HG02623 (cell line): ENCODE data around the gene NUP98.
"Not testable (repeated sequence)": the region's sequence is repeated elsewhere in the genome, so short reads cannot be mapped to it uniquely, and the experiment has no call there.

Source experiments
- ATAC-seq: cut with Tn5 transposase; IDR thresholded peaks from one replicate; pipeline ENCODE4 v1.9.1; 2021; ENCODE audit warnings: moderate library complexity; ENCODE audit not compliant: unreplicated experiment

Gene NUP98

DNA sequence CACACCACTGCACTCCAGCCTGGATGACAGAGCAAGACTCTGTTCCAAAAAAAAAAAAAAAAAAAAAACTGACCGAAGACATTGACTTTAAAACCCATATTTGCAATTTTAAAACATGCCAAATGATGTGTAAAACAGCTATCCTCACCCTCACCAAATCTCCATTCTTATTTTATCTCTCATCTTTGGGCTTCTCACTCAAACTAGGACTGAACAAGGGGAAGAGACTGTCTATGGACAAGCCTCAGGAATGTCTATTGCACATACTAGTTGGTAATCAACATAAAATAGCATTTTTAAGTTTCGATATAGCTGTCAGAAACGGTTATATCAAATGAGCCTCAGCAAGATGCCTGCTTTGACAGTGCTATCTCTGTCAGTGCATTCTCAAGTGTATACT is 118.3 kb downstream of the NUP98 start:
- no peak for ATAC-seq

DNA sequence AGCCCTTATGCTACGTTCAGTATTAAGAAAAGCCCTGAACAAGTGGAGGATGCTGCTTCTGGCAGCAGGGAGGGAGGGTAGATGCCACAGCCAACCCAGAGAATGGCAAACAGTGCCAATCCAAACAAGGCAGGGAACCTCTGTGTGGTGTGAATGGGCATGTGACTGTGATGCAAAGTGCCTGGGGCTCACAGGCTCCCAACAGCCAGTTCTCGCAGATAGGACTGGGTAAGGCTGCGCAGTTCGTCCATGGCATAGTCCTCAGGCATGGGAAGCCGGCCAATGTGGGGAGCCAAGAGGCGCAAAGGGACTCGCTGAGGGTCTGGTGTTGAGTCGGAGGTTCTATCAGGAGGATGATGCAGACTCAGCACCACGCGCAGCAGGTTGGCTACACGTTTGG is 121.4 kb downstream of the NUP98 start:
- ATAC-seq = no peak

GRCh38 chr11:3674189-3674588 is 123.2 kb downstream of the NUP98 start:
- ATAC-seq = no peak

- no peak for ATAC-seq
Measured at GRCh38 chr11:3671334-3672254, 125.8 kb downstream of the NUP98 start, which contains the start of gene CHRNA10. Gene CHRNA10 (minus strand): TSS chr11:3671384. CDS start chr11:3671312, 72 bp downstream.

GRCh38 chr11:3669742-3670183 is 127.6 kb downstream of the NUP98 start:
- ATAC-seq = no peak

DNA sequence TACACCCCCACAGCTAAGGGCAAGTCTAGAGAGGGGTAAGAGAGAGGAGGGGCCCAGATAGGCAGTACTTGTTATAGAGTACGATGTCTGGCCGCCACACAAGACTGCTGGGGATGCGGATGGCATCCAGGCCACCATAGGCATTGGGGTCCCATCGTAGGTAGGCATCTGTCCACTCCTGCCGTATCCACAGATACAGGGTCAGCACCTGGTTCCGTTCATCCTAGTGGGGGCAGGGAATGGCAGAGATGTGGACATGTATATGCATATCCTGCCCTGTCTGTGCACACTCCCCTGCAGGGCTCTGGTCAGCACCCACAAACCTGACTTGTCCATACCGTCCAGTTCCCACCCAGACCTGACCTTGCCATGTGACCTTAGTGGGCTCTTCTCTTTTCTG is 128.2 kb downstream of the NUP98 start:
- no peak for ATAC-seq

DNA sequence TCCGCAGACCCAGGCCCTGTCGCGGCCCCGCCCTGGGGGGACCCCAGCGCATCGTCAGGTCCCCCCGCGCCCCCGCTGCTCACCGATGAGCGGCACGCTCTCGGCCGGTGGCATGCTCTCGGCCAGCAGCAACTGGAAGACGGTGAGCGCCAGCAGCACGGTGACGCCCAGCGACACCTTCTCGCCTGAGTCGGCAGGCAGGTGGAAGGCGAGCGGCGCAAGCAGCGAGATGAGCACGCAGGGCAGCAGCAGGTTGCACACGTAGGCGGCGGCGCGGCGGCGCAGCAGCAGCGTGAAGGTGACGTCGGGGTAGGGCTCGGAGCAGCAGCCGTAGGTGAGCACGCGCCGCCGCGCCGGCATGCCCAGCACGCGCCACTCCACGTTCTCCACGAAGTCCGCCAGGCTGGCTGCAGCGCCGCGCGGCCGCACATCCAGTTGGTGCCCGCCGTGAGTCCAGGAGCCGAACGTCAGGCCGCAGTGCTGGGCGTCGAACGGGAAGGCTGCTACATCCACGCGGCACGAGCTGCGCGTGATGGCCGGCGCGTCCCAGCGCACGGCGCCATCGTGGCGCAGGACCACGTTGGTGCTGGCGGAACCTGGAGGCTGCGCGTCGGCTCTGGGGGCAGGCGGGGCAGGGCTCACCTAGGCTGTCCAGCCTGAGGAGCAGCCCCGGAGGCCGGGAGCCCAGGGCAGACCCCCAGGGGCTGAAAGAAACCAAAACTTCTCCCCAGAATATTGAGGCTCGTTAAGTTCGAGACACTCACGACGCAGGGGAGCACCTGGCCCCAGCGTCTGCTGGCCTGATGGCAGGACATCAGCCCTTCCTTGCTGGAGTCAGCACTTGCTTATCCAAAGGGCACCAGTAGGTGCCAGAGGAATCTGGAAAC is 130.0 kb downstream of the NUP98 start:
- ATAC-seq = no peak

DNA sequence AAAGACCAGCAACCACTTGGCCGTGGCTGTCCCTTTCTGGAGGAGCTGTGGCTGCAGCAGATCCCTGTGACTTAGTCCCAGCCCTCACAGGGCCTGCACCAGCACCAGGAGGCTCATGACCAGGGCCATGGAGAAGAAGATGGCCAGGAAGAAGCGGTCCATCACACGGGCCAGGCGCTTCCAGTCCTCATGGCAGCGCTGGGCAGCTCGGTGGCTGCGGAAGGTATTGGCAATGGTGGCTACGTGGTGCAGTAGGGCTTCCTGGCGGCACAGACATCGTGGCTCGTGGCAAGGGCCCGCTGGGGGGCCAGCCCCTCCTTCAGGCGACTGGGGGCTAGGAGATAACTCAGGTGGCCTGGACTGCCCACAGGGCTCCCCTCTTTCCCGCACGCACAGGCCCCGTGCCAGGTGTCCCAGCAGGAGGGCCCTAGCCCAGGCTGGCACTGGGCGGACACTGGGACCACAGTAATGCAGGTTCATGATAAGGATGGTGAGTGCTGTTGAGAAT is 131.3 kb downstream of the NUP98 start:
- no peak for ATAC-seq

DNA sequence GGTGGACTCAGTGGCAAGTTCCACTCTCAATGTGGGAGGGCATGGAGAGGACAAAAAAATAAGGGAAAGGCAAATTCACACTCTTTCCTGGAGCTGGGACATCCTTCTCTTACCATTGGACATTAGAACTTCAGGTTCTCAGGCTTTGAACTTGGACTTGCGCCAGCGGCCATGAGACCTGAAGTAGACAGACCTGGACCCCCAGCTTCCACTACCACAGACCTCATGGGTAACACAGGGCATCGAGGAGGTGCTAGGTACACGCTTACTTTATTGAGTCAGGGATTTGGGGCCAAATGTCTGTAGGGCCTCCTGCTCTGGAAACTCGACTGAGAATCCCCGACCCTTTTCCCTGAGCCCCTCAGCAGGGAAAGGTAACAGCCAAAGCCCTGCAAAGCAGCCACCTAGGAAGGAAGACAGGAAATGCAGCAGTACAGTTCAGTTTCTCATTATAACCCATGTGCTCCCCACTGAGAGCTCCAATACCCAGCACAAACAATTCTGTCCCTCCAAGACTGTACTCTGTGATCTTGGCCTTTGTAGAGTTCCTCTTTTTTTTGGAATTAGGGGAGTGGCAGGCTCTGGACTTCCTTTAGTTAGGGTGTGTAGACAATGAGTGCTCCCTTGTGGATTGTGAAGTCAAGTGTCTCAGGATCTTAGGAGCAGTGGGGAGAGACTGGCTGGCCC is 131.9 kb downstream of the NUP98 start:
- no peak for ATAC-seq

DNA sequence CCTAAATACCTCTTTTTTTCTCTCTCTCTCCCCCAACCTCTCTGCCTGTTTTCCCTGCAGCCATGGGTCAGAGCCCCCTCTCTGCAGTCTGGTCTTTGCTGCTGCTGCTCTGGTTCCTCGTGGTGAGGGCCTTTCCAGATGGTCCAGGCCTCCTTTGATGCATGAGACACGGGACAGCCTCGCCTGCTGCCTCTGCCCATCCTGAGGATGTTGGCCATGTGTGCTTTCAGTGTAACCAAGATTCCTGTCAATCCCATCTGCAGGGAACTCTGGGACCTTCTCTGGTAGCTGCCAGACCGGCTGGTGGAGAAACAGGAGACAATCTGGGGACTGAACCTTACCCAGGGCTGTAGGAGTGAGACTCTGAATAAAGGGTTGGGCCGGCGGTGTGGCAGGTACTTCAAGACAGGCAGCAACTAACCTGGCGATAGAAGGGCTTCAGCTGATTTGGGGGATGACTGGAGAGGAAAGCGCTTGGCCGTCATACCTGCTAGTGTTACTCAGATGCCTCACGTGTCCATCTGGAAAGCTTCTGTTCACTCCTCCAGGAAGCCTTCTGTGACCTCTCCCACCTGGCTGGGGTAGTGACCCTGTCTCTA is 133.2 kb downstream of the NUP98 start:
- ATAC-seq = no peak

GRCh38 chr11:3662856-3663255 is 134.5 kb downstream of the NUP98 start:
- no peak for ATAC-seq

DNA sequence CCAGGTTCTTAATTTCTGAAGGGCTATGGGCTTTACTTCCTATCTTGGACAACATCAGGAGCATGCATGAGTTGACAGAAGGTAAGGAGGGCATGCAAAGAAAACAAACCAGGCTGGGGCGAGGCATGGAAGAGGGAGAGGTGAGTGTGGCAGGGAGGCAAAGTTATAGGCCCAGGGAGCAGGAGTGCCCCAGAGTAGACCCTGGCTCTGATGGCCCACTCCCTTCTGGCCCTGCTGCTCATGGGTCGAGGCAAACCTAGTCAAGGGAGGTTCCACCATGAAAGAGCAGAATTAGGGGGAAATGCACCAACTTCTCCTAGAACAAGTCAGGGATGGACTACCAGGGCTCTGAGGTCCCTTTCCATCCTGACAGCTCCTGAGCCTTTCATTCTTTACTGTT is 136.4 kb downstream of the NUP98 start:
- ATAC-seq = no peak

- no peak for ATAC-seq
Measured at GRCh38 chr11:3659595-3660515, 137.5 kb downstream of the NUP98 start.

DNA sequence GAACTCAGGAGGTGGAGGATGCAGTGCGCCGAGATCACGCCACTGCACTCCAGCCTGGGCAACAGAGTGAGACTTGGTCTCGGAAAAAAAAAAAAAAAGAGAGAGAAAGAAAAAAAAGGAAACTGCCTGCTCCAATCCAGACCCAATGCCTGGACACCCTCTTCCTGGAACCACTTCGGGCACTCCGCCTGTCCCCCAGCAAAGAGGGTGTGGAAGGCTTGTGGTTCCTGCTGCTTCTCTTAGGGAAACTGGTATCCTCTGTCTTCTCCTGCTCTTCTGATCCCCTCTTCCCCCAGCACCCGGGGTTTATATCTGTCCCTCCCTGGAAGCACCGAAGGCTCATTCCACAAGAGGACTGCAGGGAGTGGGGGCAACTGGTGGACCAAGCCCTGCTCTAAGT is 139.1 kb downstream of the NUP98 start:
- no peak for ATAC-seq

- not testable (repeated sequence) for ATAC-seq
Measured at GRCh38 chr11:3657331-3657730, 140.0 kb downstream of the NUP98 start.

DNA sequence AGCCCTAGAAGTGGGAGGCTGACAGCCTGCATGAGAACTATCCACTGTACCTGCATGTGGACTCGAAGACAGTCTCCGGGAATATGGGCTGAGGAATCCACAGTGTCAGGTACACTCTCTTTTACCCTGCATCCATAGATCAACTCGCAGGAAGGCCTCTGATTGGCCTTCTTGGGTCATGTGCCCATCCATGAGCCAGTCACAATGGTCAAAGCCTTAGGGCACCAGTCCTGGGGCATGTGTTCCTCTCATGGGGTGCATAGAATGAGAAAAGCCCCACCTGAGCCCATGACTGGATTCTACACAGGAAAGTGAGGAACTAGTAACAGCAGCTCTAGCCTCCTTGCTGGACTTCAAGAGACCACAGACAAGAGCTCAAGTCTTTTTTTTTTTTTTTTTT is 141.8 kb downstream of the NUP98 start:
- ATAC-seq = no peak

- ATAC-seq = not testable (repeated sequence)
Measured at GRCh38 chr11:3652514-3652913, 144.8 kb downstream of the NUP98 start.

DNA sequence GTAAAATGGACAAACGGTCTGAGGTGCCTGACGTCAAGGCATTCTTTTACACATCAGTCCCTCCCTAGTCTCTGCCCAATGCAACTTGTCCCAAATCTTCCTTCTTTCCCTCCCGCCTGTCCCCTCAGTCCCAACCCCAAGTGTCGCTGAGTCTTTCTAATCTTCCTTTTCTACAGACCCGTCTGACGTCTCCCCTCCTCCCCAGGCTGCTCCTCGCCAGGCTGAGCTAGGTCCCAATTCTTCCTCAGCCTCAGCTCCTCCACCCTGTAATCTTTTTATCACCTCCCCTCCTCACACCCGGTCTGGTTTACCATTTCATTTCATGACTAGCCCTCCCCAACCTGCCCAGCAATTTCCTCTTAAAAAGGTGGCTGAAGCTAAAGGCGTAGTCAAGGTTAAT is 148.0 kb downstream of the NUP98 start:
- ATAC-seq = not testable (repeated sequence)

GRCh38 chr11:3648843-3649242 is 148.5 kb downstream of the NUP98 start:
- ATAC-seq = not testable (repeated sequence)
